HepG2 (cell line): ENCODE measurements around the gene VKORC1L1. TPM values are rescaled to one million over a fixed set of nuclear protein-coding genes. Genes with fewer than 3 reads are reported as not detected.

Source experiments
- DMAP1 ChIP-seq: IDR thresholded peaks from 2 replicates; pipeline ENCODE4 v1.6.1; 2016
- FOXC1 ChIP-seq: sonication (generic); formaldehyde crosslinking; IDR thresholded peaks from 2 replicates; pipeline ENCODE4 v1.8.0; 2022; ENCODE audit warnings: mild to moderate bottlenecking, missing genetic modification reagents, borderline replicate concordance
- FOXO1 ChIP-seq: sonication (generic); formaldehyde crosslinking; IDR thresholded peaks from 2 replicates; pipeline ENCODE4 v1.4.0; 2020; ENCODE audit warnings: missing genetic modification reagents
- HOXA9 ChIP-seq: sonication (generic); formaldehyde crosslinking; IDR thresholded peaks from 2 replicates; pipeline ENCODE4 v1.8.1; 2022; ENCODE audit warnings: missing genetic modification reagents, mild to moderate bottlenecking, moderate library complexity, borderline replicate concordance
- ISL2 ChIP-seq: sonication (generic); formaldehyde crosslinking; IDR thresholded peaks from 2 replicates; pipeline ENCODE4 v1.5.0; 2020; ENCODE audit warnings: missing genetic modification reagents
- MAZ ChIP-seq, 2 experiments: sonication (generic) in 1 of 2; formaldehyde crosslinking in 1 of 2; IDR thresholded peaks; 2 replicates each; pipeline versions ENCODE4 v1.5.0 to v1.6.1; 2012 to 2020; ENCODE audit warnings: low read depth in 2 of 2, mild to moderate bottlenecking in 2 of 2, borderline replicate concordance in 1 of 2, improper control_type of control experiment in 1 of 2, low read length in 1 of 2, missing genetic modification reagents in 1 of 2, moderate library complexity in 1 of 2
- MED1 ChIP-seq: sonication (generic); formaldehyde crosslinking; IDR thresholded peaks from 2 replicates; pipeline ENCODE4 v1.4.0; 2020; ENCODE audit warnings: missing genetic modification reagents
- NPAS2 ChIP-seq: sonication (generic); formaldehyde crosslinking; IDR thresholded peaks from 2 replicates; pipeline ENCODE4 v1.8.0; 2022; ENCODE audit warnings: mild to moderate bottlenecking, missing genetic modification reagents, borderline replicate concordance
- SETDB1 ChIP-seq: sonication (generic); formaldehyde crosslinking; IDR thresholded peaks from 2 replicates; pipeline ENCODE4 v1.5.1; 2020; ENCODE audit warnings: missing genetic modification reagents, mild to moderate bottlenecking, borderline replicate concordance
- SIN3B ChIP-seq: fragments of 150-350 bp; IDR thresholded peaks from 2 replicates; pipeline ENCODE4 v1.6.1; 2014; ENCODE audit warnings: low read length
- SP2 ChIP-seq: sonication (generic); formaldehyde crosslinking; IDR thresholded peaks from 2 replicates; pipeline ENCODE4 v1.5.1; 2020; ENCODE audit warnings: mild to moderate bottlenecking, missing genetic modification reagents
- XRCC5 ChIP-seq: fragments of 200-400 bp; formaldehyde crosslinking; optimal IDR thresholded peaks from 2 replicates; pipeline ENCODE3; 2017; ENCODE audit warnings: mild to moderate bottlenecking, low read length
- ZNF460 ChIP-seq: sonication (generic); formaldehyde crosslinking; IDR thresholded peaks from 2 replicates; pipeline ENCODE4 v1.5.1; 2020; ENCODE audit warnings: missing genetic modification reagents, mild to moderate bottlenecking, borderline replicate concordance
- ZNF749 ChIP-seq: sonication (generic); formaldehyde crosslinking; IDR thresholded peaks from 2 replicates; pipeline ENCODE4 v1.8.0; 2022; ENCODE audit warnings: mild to moderate bottlenecking, missing genetic modification reagents, moderate library complexity, borderline replicate concordance
- polyA plus RNA-seq, 8 experiments: library from polyadenylated mRNA; depleted of rRNA in 3 of 8; stranded (reverse) in 7 of 8; unstranded in 1 of 8; fragments of >200 nt; fragmentation: Illumina TruSeq in 4 of 8; extraction: Trizol in 4 of 8; gene quantifications; 2 replicates each; pipeline versions ENCODE4 v1.2.1 to v1.2.3, GENCODE V29; 2011 to 2016; ENCODE audit warnings: low read depth in 4 of 8, missing spikeins in 1 of 8, mixed read lengths in 1 of 8; ENCODE audit not compliant: insufficient read depth in 1 of 8
- total RNA-seq, 5 experiments: library from RNA; depleted of rRNA; stranded (reverse); fragments of >200 nt; fragmentation: Illumina TruSeq; extraction: Trizol; gene quantifications; 2 replicates each; pipeline ENCODE4 v1.2.3, GENCODE V29; 2016; ENCODE audit warnings: low read depth in 1 of 5
- TF ChIP-seq, protein P1 (sequence below): sonication (generic); formaldehyde crosslinking; IDR thresholded peaks from 2 replicates; pipeline ENCODE4 v1.4.0; 2020; ENCODE audit warnings: missing genetic modification reagents
- TF ChIP-seq, protein P2 (sequence below): sonication (generic); formaldehyde crosslinking; conservative IDR thresholded peaks from 2 replicates; pipeline ENCODE4 v1.8.0; 2022; ENCODE audit warnings: mild to moderate bottlenecking, moderate library complexity, missing genetic modification reagents
- TF ChIP-seq, protein P3 (sequence below): sonication (generic); formaldehyde crosslinking; IDR thresholded peaks from 2 replicates; pipeline ENCODE4 v1.8.0; 2022; ENCODE audit warnings: mild to moderate bottlenecking, missing genetic modification reagents, borderline replicate concordance
- TF ChIP-seq, protein P4 (sequence below): sonication (generic); formaldehyde crosslinking; IDR thresholded peaks from 2 replicates; pipeline ENCODE4 v1.8.0; 2022; ENCODE audit warnings: low read depth, missing genetic modification reagents

Gene VKORC1L1
- total and polyA plus RNA-seq, 2 of the 13 experiments (the other 11 are each of a cell fraction or from before 2014, with no cell fraction given): 13.9 to 16.5 TPM

DNA sequence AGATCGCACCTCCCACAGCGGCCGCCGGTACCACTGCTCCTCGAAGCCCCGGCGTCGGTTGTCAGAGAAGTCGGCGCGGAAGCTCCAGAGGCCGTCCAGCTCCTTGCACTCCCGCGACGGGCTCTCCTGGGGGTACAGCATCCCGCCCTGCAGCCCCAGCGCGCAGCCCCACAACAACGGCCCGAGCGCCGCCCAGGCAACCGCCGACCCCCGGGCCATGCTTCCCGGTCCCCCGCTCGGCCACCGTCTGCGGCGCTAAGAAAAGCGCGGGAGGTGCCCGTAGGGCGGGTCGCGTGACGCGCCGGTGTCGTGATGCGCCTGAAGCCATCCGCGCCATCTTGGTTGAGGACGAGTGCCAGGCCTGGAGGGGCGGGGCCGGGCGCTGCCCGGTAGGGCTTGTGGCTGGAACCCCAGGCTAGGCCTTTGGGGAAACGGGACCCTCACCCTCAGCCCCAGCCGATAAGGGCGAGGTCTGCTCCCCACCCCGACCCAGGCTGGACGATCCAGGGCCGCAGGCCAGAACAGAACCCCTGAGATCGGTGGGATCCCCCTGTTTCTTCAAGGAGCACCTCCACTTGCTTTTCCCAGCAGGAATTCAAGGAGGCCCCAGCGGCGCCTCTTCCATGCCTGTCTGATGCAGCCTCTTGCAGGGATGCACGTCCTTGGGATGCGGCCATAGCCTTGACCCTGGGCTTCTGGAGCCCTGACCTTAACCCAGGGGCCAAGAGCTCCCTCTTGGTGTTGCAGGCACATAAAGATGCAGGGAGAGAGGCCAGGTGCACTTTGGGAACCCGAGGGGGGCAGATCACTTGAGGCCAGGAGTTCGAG is 109.3 kb downstream of the VKORC1L1 start, which contains the start of gene GUSB (continued):
- TF ChIP-seq MAZ (IDR thresholded peaks at IDR 0.05; ENCODE audit: borderline replicate concordance, low read depth, low read length): peak; percentile 94
- peak; percentile 100 for TF ChIP-seq MAZ (CRISPR knock-in tag; IDR thresholded peaks at IDR 0.05; ENCODE audit: low read depth)
- TF ChIP-seq ZNF749 (CRISPR knock-in tag): peak; percentile 90; the same call in 1 of the 2 replicates
- TF ChIP-seq DMAP1 (CRISPR knock-in tag): peak; percentile 91
- TF ChIP-seq, protein P1, sequence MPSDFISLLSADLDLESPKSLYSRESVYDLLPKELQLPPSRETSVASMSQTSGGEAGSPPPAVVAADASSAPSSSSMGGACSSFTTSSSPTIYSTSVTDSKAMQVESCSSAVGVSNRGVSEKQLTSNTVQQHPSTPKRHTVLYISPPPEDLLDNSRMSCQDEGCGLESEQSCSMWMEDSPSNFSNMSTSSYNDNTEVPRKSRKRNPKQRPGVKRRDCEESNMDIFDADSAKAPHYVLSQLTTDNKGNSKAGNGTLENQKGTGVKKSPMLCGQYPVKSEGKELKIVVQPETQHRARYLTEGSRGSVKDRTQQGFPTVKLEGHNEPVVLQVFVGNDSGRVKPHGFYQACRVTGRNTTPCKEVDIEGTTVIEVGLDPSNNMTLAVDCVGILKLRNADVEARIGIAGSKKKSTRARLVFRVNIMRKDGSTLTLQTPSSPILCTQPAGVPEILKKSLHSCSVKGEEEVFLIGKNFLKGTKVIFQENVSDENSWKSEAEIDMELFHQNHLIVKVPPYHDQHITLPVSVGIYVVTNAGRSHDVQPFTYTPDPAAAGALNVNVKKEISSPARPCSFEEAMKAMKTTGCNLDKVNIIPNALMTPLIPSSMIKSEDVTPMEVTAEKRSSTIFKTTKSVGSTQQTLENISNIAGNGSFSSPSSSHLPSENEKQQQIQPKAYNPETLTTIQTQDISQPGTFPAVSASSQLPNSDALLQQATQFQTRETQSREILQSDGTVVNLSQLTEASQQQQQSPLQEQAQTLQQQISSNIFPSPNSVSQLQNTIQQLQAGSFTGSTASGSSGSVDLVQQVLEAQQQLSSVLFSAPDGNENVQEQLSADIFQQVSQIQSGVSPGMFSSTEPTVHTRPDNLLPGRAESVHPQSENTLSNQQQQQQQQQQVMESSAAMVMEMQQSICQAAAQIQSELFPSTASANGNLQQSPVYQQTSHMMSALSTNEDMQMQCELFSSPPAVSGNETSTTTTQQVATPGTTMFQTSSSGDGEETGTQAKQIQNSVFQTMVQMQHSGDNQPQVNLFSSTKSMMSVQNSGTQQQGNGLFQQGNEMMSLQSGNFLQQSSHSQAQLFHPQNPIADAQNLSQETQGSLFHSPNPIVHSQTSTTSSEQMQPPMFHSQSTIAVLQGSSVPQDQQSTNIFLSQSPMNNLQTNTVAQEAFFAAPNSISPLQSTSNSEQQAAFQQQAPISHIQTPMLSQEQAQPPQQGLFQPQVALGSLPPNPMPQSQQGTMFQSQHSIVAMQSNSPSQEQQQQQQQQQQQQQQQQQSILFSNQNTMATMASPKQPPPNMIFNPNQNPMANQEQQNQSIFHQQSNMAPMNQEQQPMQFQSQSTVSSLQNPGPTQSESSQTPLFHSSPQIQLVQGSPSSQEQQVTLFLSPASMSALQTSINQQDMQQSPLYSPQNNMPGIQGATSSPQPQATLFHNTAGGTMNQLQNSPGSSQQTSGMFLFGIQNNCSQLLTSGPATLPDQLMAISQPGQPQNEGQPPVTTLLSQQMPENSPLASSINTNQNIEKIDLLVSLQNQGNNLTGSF: peak; percentile 90
- TF ChIP-seq ISL2: peak; percentile 92
- TF ChIP-seq SP2 (CRISPR knock-in tag): peak; percentile 45; the same call in 1 of the 2 replicates
- peak; percentile 79 for TF ChIP-seq FOXO1 (CRISPR knock-in tag)
- 0 out of 2 replicates have a peak, but pooled peaks have one; percentile 20 for TF ChIP-seq HOXA9 (CRISPR knock-in tag)
- TF ChIP-seq ZNF460 (CRISPR knock-in tag): peak; percentile 69; the same call in 1 of the 2 replicates
- TF ChIP-seq, protein P2, sequence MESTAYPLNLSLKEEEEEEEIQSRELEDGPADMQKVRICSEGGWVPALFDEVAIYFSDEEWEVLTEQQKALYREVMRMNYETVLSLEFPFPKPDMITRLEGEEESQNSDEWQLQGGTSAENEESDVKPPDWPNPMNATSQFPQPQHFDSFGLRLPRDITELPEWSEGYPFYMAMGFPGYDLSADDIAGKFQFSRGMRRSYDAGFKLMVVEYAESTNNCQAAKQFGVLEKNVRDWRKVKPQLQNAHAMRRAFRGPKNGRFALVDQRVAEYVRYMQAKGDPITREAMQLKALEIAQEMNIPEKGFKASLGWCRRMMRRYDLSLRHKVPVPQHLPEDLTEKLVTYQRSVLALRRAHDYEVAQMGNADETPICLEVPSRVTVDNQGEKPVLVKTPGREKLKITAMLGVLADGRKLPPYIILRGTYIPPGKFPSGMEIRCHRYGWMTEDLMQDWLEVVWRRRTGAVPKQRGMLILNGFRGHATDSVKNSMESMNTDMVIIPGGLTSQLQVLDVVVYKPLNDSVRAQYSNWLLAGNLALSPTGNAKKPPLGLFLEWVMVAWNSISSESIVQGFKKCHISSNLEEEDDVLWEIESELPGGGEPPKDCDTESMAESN: peak; percentile 94
- no peak for TF ChIP-seq SETDB1
- peak; percentile 94; the same call in 1 of the 2 replicates for TF ChIP-seq FOXC1 (CRISPR knock-in tag)
- peak; percentile 85 for TF ChIP-seq MED1 (CRISPR knock-in tag)
- peak; percentile 77 for TF ChIP-seq XRCC5
- TF ChIP-seq, protein P3, sequence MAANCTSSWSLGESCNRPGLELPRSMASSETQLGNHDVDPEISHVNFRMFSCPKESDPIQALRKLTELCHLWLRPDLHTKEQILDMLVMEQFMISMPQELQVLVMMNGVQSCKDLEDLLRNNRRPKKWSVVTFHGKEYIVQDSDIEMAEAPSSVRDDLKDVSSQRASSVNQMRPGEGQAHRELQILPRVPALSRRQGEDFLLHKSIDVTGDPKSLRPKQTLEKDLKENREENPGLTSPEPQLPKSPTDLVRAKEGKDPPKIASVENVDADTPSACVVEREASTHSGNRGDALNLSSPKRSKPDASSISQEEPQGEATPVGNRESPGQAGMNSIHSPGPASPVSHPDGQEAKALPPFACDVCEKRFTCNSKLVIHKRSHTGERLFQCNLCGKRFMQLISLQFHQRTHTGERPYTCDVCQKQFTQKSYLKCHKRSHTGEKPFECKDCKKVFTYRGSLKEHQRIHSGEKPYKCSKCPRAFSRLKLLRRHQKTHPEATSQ (CRISPR knock-in tag): peak; percentile 94; the same call in 1 of the 2 replicates
- TF ChIP-seq NPAS2 (CRISPR knock-in tag): peak; percentile 56; the same call in 1 of the 2 replicates
- TF ChIP-seq, protein P4, sequence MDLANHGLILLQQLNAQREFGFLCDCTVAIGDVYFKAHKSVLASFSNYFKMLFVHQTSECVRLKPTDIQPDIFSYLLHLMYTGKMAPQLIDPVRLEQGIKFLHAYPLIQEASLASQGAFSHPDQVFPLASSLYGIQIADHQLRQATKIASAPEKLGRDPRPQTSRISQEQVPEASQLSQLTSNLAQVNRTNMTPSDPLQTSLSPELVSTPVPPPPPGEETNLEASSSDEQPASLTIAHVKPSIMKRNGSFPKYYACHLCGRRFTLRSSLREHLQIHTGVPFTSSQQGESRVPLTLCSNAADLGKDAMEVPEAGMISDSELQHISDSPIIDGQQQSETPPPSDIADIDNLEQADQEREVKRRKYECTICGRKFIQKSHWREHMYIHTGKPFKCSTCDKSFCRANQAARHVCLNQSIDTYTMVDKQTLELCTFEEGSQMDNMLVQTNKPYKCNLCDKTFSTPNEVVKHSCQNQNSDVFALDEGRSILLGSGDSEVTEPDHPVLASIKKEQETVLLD (CRISPR knock-in tag): peak; percentile 89
- TF ChIP-seq SIN3B: peak; percentile 51; the same call in 1 of the 2 replicates
